ENCODE data around the gene MOV10.

MOV10 gene, protein sequence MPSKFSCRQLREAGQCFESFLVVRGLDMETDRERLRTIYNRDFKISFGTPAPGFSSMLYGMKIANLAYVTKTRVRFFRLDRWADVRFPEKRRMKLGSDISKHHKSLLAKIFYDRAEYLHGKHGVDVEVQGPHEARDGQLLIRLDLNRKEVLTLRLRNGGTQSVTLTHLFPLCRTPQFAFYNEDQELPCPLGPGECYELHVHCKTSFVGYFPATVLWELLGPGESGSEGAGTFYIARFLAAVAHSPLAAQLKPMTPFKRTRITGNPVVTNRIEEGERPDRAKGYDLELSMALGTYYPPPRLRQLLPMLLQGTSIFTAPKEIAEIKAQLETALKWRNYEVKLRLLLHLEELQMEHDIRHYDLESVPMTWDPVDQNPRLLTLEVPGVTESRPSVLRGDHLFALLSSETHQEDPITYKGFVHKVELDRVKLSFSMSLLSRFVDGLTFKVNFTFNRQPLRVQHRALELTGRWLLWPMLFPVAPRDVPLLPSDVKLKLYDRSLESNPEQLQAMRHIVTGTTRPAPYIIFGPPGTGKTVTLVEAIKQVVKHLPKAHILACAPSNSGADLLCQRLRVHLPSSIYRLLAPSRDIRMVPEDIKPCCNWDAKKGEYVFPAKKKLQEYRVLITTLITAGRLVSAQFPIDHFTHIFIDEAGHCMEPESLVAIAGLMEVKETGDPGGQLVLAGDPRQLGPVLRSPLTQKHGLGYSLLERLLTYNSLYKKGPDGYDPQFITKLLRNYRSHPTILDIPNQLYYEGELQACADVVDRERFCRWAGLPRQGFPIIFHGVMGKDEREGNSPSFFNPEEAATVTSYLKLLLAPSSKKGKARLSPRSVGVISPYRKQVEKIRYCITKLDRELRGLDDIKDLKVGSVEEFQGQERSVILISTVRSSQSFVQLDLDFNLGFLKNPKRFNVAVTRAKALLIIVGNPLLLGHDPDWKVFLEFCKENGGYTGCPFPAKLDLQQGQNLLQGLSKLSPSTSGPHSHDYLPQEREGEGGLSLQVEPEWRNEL

DNA sequence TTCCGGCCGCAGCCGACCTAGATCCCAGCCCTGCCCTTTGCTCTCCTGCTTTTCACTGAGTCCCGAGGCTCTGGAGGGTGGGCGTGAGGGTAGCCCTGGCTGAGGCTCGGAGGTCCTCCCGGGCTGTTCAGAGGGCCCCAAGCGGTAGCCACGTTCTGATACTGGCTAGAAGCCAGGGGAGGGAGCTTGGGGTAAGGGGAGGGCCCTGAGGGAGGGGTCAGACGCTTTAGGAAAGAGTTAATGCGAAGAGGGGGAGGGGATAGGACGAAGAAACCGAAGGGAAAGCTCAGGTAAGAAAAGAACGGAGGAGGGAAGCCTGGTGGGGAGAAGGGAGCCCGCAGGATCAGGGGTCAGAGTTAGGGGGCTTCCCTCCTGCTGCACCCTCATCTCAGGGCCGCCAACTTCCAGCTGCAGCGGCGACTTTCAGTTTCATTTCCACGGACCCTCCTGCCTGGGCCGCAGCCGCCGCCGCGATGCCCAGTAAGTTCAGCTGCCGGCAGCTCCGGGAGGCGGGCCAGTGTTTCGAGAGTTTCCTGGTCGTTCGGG is at the start of gene MOV10:
Gene MOV10 (plus strand): TSS at position 220 of the 546 bp plus-strand sequence. CDS start 254 bp downstream, at position 474.
- no peaks in the 10 kb centered on the region for H3K9me3 ChIP-seq
- H3K4me1 ChIP-seq, result peaks cover 0 to 28% (median 15%) of the 10 kb centered on the region in 4 donors
- peak within 1 kb of the TSS; percentile 85 to 94 for H3K27ac ChIP-seq
- peak within 1 kb of the TSS; percentile 65 to 78 for H3K4me3 ChIP-seq
- intact Hi-C loops (cut with DNase I; ENCODE audit: low total_unique reads), result loop anchor here (2.0 to 5.0 kb wide), 2 partner anchors 26 to 57 kb away; partner anchors contain the start of genes CAPZA1 and ST7L
- peak; percentile 70 to 81 for DNase-seq
- no peaks in the 10 kb centered on the region for H3K27me3 ChIP-seq
- H3K36me3 ChIP-seq, result peaks cover 0 to 27% (median 19%) of the 10 kb centered on the region in 3 donors
- TF ChIP-seq, protein P1, sequence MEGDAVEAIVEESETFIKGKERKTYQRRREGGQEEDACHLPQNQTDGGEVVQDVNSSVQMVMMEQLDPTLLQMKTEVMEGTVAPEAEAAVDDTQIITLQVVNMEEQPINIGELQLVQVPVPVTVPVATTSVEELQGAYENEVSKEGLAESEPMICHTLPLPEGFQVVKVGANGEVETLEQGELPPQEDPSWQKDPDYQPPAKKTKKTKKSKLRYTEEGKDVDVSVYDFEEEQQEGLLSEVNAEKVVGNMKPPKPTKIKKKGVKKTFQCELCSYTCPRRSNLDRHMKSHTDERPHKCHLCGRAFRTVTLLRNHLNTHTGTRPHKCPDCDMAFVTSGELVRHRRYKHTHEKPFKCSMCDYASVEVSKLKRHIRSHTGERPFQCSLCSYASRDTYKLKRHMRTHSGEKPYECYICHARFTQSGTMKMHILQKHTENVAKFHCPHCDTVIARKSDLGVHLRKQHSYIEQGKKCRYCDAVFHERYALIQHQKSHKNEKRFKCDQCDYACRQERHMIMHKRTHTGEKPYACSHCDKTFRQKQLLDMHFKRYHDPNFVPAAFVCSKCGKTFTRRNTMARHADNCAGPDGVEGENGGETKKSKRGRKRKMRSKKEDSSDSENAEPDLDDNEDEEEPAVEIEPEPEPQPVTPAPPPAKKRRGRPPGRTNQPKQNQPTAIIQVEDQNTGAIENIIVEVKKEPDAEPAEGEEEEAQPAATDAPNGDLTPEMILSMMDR (IDR thresholded peaks at IDR 0.05), result no peak

DNA sequence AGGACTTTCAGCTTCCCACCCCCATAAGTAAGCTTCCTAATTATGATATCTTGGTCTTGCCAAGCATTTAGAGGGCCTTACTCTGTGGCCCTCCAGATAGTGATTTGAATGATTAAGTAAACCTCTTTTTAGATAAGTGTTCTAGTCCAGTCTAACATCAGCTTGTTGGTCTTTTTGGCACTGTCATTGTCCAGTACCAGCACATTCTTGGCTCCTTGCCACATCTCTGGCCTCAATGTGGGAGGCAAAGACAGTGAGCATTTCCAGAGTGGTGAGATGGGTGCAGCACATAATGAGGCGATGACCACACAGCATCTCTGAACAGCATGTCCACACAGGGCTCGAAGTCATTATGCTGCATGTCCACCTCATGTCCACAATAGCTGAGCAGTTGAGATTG is 48.8 kb upstream of the MOV10 start:
- DNase-seq, result no peak
- H3K27ac ChIP-seq, result no peak overlapping the region
- no peaks in the 10 kb centered on the region for H3K27me3 ChIP-seq
- intact Hi-C loops (cut with DNase I; ENCODE audit: low total_unique reads), result no loop called here
- H3K36me3 ChIP-seq, result peaks cover 0 to 6% (median 0%) of the 10 kb centered on the region in 3 donors
- H3K4me3 ChIP-seq, result no peak overlapping the region
- no peaks in the 10 kb centered on the region for H3K9me3 ChIP-seq
- TF ChIP-seq, protein P1 (IDR thresholded peaks at IDR 0.05), result no peak
- H3K4me1 ChIP-seq, result peaks cover 0 to 58% (median 26%) of the 10 kb centered on the region in 4 donors

DNA sequence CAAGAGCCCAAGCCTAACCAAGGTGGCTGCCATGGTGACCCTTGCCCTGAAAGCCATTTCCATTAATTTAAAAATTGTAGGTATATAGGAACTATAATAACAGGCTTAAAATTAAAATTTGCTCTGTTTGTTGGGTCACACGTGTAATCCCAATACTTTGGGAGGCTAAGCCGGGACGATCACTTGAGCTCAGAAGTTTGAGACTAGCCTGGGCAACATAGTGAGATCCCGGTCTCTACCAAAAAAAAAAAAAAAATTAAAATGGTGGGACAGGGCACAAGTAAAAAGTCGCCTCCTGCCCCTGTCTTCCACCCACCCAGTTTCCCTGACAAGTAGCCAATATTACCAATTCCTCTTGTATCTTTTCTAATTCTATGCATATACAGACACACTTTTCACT is 48.3 kb upstream of the MOV10 start:
- intact Hi-C loops (cut with DNase I; ENCODE audit: low total_unique reads), result no loop called here
- TF ChIP-seq, protein P1 (IDR thresholded peaks at IDR 0.05), result no peak
- Histone ChIP-seq H3K27ac (no peak overlapping the region), H3K9me3 (no peaks in the 10 kb centered on the region), H3K4me3 (no peak overlapping the region), H3K36me3 (peaks cover 0 to 9% (median 0%) of the 10 kb centered on the region in 3 donors), H3K4me1 (peaks cover 0 to 55% (median 22%) of the 10 kb centered on the region in 4 donors), H3K27me3 (no peaks in the 10 kb centered on the region)
- DNase-seq, result no peak

DNA sequence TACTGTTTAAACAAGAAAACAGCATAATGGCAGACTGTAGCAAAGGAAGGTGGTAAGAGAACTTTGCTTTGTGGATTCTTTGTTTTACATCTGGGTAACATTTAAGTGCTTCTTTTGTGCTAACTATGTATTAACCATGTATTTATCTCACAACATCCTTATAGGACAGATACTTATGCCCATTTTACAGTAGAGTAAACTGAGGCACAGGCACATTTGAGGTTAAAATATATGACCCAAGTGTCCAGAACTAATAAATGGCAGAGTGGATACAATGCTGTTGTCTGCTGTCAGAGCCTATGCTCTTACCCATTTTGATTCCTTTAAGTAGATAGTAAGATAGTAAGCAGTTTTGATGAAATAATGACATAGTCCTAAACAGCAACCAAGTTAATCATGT is 47.6 kb upstream of the MOV10 start:
- Histone ChIP-seq H3K9me3 (no peaks in the 10 kb centered on the region), H3K36me3 (peaks cover 0 to 9% (median 0%) of the 10 kb centered on the region in 3 donors), H3K27ac (no peak overlapping the region), H3K4me1 (peaks cover 0 to 49% (median 16%) of the 10 kb centered on the region in 4 donors), H3K27me3 (no peaks in the 10 kb centered on the region), H3K4me3 (no peak overlapping the region)
- no peak for DNase-seq
- TF ChIP-seq, protein P1 (IDR thresholded peaks at IDR 0.05), result no peak
- intact Hi-C loops (cut with DNase I; ENCODE audit: low total_unique reads), result no loop called here

DNA sequence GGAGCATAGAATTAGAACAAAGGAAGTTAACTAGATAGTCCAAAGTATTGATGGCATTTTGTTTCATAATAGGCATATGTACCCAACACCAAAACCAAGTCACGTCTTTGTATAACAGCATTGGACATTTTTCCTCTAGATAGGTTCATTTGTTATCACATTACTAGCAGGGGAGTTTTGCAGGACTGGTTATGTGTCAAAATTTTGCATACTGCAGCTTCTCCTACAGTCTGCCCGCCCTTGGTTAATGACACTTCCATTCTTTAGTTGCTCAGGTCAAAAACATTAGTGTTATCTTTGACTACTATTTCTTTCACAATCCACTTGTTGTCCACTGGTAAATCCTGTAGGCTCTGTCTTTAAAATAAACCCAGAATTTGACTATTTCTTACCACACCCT is 45.9 kb upstream of the MOV10 start:
- Histone ChIP-seq H3K4me3 (no peak overlapping the region), H3K27ac (no peak overlapping the region), H3K9me3 (no peaks in the 10 kb centered on the region), H3K27me3 (no peaks in the 10 kb centered on the region), H3K36me3 (peaks cover 0 to 9% (median 0%) of the 10 kb centered on the region in 3 donors), H3K4me1 (peaks cover 0 to 37% (median 11%) of the 10 kb centered on the region in 4 donors)
- no peak for DNase-seq
- intact Hi-C loops (cut with DNase I; ENCODE audit: low total_unique reads), result no loop called here
- TF ChIP-seq, protein P1 (IDR thresholded peaks at IDR 0.05), result no peak
